ENCODE data around the gene ERP44. TPM values are rescaled to one million over a fixed set of nuclear protein-coding genes. Genes with fewer than 3 reads are reported as not detected.

Gene ERP44
- total RNA-seq, 1 donor from 2014 or later, result 18.0 TPM

- H3K27ac Mint-ChIP-seq, result no peak overlapping the region
- Histone ChIP-seq H3K9ac (no peak overlapping the region), H3K4me1 (no peaks in the 10 kb centered on the region), H3K27ac (no peak overlapping the region), H2AFZ (replicated peaks) (no peak overlapping the region), H3K27me3 (no peaks in the 10 kb centered on the region), H3K36me3 (peaks cover 24% of the 10 kb centered on the region), H3F3A (ENCODE audit: low read depth) (peaks cover under 1% of the 10 kb centered on the region), H3K9me3 (ENCODE audit: low read depth) (no peaks in the 10 kb centered on the region), H3K4me2 (no peak overlapping the region), H3K79me2 (ENCODE audit: low read depth) (no peaks in the 10 kb centered on the region), H3K4me3 (no peak overlapping the region), H4K20me1 (ENCODE audit: low read depth) (peaks cover 7% of the 10 kb centered on the region)
- H3K4me3 Mint-ChIP-seq, result no peak overlapping the region
- H3K36me3 Mint-ChIP-seq, result peaks cover 4% of the 10 kb centered on the region
- DNase-seq (ENCODE audit: low spot score), result no peak
- TF ChIP-seq EZH2phosphoT487 (IDR thresholded peaks at IDR 0.05) (no peak), EZH2 (IDR thresholded peaks at IDR 0.05) (no peak)
- no peaks in the 10 kb centered on the region for H3K9me3 Mint-ChIP-seq
- peaks cover 8% of the 10 kb centered on the region for H3K4me1 Mint-ChIP-seq
- no peaks in the 10 kb centered on the region for H3K27me3 Mint-ChIP-seq (ENCODE audit: insufficient read depth, low read depth)
Measured at GRCh38 chr9:100106616-100107015, 7.8 kb upstream of the ERP44 start.

- DNase-seq (ENCODE audit: low spot score), result no peak
Measured at GRCh38 chr9:100105861-100106260, 7.1 kb upstream of the ERP44 start.

GRCh38 chr9:100104314-100104713, 5.5 kb upstream of the ERP44 start:
- no peak overlapping the region for H3K4me2 ChIP-seq
- H3K9ac ChIP-seq, result no peak overlapping the region
- TF ChIP-seq EZH2phosphoT487 (IDR thresholded peaks at IDR 0.05), result no peak
- peaks cover 2% of the 10 kb centered on the region for H3K36me3 Mint-ChIP-seq
- peaks cover 9% of the 10 kb centered on the region for H3K79me2 ChIP-seq (ENCODE audit: low read depth)
- no peaks in the 10 kb centered on the region for H3K9me3 ChIP-seq (ENCODE audit: low read depth)
- H3K27me3 Mint-ChIP-seq (ENCODE audit: insufficient read depth, low read depth), result no peaks in the 10 kb centered on the region
- H3K4me3 ChIP-seq, result no peak overlapping the region
- H2AFZ ChIP-seq (replicated peaks), result no peak overlapping the region
- H3K36me3 ChIP-seq, result peaks cover 24% of the 10 kb centered on the region
- peaks cover 14% of the 10 kb centered on the region for H3F3A ChIP-seq (ENCODE audit: low read depth)
- no peak for DNase-seq (ENCODE audit: low spot score)
- no peak overlapping the region for H3K4me3 Mint-ChIP-seq
- no peak overlapping the region for H3K27ac Mint-ChIP-seq
- no peak overlapping the region for H3K27ac ChIP-seq
- H3K4me1 Mint-ChIP-seq, result peaks cover 2% of the 10 kb centered on the region
- H3K27me3 ChIP-seq, result no peaks in the 10 kb centered on the region
- H3K9me3 Mint-ChIP-seq, result no peaks in the 10 kb centered on the region
- H3K4me1 ChIP-seq, result peaks cover 5% of the 10 kb centered on the region
- peaks cover 10% of the 10 kb centered on the region for H4K20me1 ChIP-seq (ENCODE audit: low read depth)

More at GRCh38 chr9:100105861-100106260, 7.1 kb upstream of the ERP44 start:
- no peak overlapping the region for H3K4me2 ChIP-seq
- peaks cover 8% of the 10 kb centered on the region for H3F3A ChIP-seq (ENCODE audit: low read depth)
- TF ChIP-seq EZH2phosphoT487 (IDR thresholded peaks at IDR 0.05), result no peak
- TF ChIP-seq EZH2 (IDR thresholded peaks at IDR 0.05), result no peak
- no peak for TF ChIP-seq CTCF (IDR thresholded peaks at IDR 0.05)
- Mint-ChIP-seq H3K36me3 (peaks cover 3% of the 10 kb centered on the region), H3K9me3 (no peaks in the 10 kb centered on the region), H3K27me3 (ENCODE audit: insufficient read depth, low read depth) (no peaks in the 10 kb centered on the region), H3K27ac (no peak overlapping the region), H3K4me3 (no peak overlapping the region), H3K4me1 (peaks cover 1% of the 10 kb centered on the region)
- no peak overlapping the region for H2AFZ ChIP-seq (replicated peaks)
- no peaks in the 10 kb centered on the region for H3K4me1 ChIP-seq
- H4K20me1 ChIP-seq (ENCODE audit: low read depth), result peaks cover 10% of the 10 kb centered on the region
- H3K79me2 ChIP-seq (ENCODE audit: low read depth), result no peaks in the 10 kb centered on the region
- no peaks in the 10 kb centered on the region for H3K27me3 ChIP-seq
- no peaks in the 10 kb centered on the region for H3K9me3 ChIP-seq (ENCODE audit: low read depth)
- H3K27ac ChIP-seq, result no peak overlapping the region
- no peak overlapping the region for H3K9ac ChIP-seq
- H3K4me3 ChIP-seq, result no peak overlapping the region
- peaks cover 24% of the 10 kb centered on the region for H3K36me3 ChIP-seq

- peaks cover 2% of the 10 kb centered on the region for H3K36me3 Mint-ChIP-seq
Measured at GRCh38 chr9:100101608-100102007, 2.8 kb upstream of the ERP44 start.

More at GRCh38 chr9:100101608-100102007, 2.8 kb upstream of the ERP44 start:
- no peak overlapping the region for H3K4me3 ChIP-seq
- H3K4me3 Mint-ChIP-seq, result no peak overlapping the region
- no peaks in the 10 kb centered on the region for H3K9me3 Mint-ChIP-seq
- TF ChIP-seq EZH2 (IDR thresholded peaks at IDR 0.05) (no peak), CTCF (IDR thresholded peaks at IDR 0.05) (no peak), EZH2phosphoT487 (IDR thresholded peaks at IDR 0.05) (no peak)
- DNase-seq (ENCODE audit: low spot score), result no peak
- peaks cover 11% of the 10 kb centered on the region for H4K20me1 ChIP-seq (ENCODE audit: low read depth)
- H3K27me3 Mint-ChIP-seq (ENCODE audit: insufficient read depth, low read depth), result peaks cover 2% of the 10 kb centered on the region
- no peaks in the 10 kb centered on the region for H3K27me3 ChIP-seq
- H3K36me3 ChIP-seq, result peaks cover 7% of the 10 kb centered on the region
- H2AFZ ChIP-seq (replicated peaks), result no peak overlapping the region
- H3F3A ChIP-seq (ENCODE audit: low read depth), result peaks cover 25% of the 10 kb centered on the region
- no peaks in the 10 kb centered on the region for H3K9me3 ChIP-seq (ENCODE audit: low read depth)
- peaks cover 28% of the 10 kb centered on the region for H3K79me2 ChIP-seq (ENCODE audit: low read depth)
- H3K4me2 ChIP-seq, result no peak overlapping the region
- H3K4me1 Mint-ChIP-seq, result peaks cover 14% of the 10 kb centered on the region
- H3K27ac ChIP-seq, result no peak overlapping the region
- H3K27ac Mint-ChIP-seq, result no peak overlapping the region
- peaks cover 13% of the 10 kb centered on the region for H3K4me1 ChIP-seq
- H3K9ac ChIP-seq, result no peak overlapping the region
